ENCODE measurements around the gene DNAJB2. TPM values are rescaled to one million over a fixed set of nuclear protein-coding genes. Genes with fewer than 3 reads are reported as not detected.

The DNAJB2 gene
- polyA plus RNA-seq, 12 donors, result 66.8 to 96.2 (median 82.4) TPM; not detected in 1

GRCh38 chr2:219335373-219335786 lies 56.2 kb downstream of the DNAJB2 start:
- DNase-seq, result no peak

Other genes with a start within 250 kb of the DNAJB2 start
- gene CFAP65, start 237.8 kb upstream of the DNAJB2 start, polyA plus RNA-seq (ENCODE audit: insufficient read length in 12 of 12), result under 1 TPM in 1 of 12 donors, not detected in 11; 0.08 TPM
- 10 to 100 TPM in 1 of 12 donors, under 1 TPM in 2, not detected in 9; 0.09 to 23.0 (median 0.30) TPM for gene IHH, start 218.4 kb upstream of the DNAJB2 start, polyA plus RNA-seq (ENCODE audit: insufficient read length in 12 of 12)
- 10 to 100 TPM in 11 of 12 donors, not detected in 1; 12.2 to 17.1 (median 14.7) TPM for gene NHEJ1, start 118.6 kb upstream of the DNAJB2 start, polyA plus RNA-seq (ENCODE audit: insufficient read length in 12 of 12)
- 1 to 10 TPM in 7 of 12 donors, under 1 TPM in 3, not detected in 2; 0.53 to 3.4 (median 1.1) TPM for gene SLC23A3, start 109.3 kb upstream of the DNAJB2 start, polyA plus RNA-seq (ENCODE audit: insufficient read length in 12 of 12)
- 10 to 100 TPM in 11 of 12 donors, not detected in 1; 28.7 to 52.0 (median 32.5) TPM for gene CNPPD1, start 102.4 kb upstream of the DNAJB2 start, polyA plus RNA-seq (ENCODE audit: insufficient read length in 12 of 12)
- gene RETREG2, start 101.1 kb upstream of the DNAJB2 start, polyA plus RNA-seq (ENCODE audit: insufficient read length in 12 of 12), result 10 to 100 TPM in 11 of 12 donors, not detected in 1; 34.8 to 80.3 (median 43.3) TPM
- 10 to 100 TPM in 11 of 12 donors, not detected in 1; 16.5 to 36.6 (median 24.2) TPM for gene ZFAND2B, start 72.6 kb upstream of the DNAJB2 start, polyA plus RNA-seq (ENCODE audit: insufficient read length in 12 of 12)
- 10 to 100 TPM in 11 of 12 donors, not detected in 1; 28.3 to 42.0 (median 29.6) TPM for gene ABCB6, start 60.4 kb upstream of the DNAJB2 start, polyA plus RNA-seq (ENCODE audit: insufficient read length in 12 of 12)
- gene ATG9A, start 49.7 kb upstream of the DNAJB2 start, polyA plus RNA-seq (ENCODE audit: insufficient read length in 12 of 12), result 10 to 100 TPM in 11 of 12 donors, not detected in 1; 26.7 to 49.9 (median 31.6) TPM
- gene ANKZF1, start 49.6 kb upstream of the DNAJB2 start, polyA plus RNA-seq (ENCODE audit: insufficient read length in 12 of 12), result 10 to 100 TPM in 11 of 12 donors, not detected in 1; 16.1 to 60.7 (median 24.1) TPM
- gene GLB1L, start 33.9 kb upstream of the DNAJB2 start, polyA plus RNA-seq (ENCODE audit: insufficient read length in 12 of 12), result 10 to 100 TPM in 1 of 12 donors, 1 to 10 TPM in 9, not detected in 2; 3.4 to 11.6 (median 5.4) TPM
- 10 to 100 TPM in 11 of 12 donors, not detected in 1; 13.6 to 36.2 (median 17.0) TPM for gene STK16, start 33.9 kb upstream of the DNAJB2 start, polyA plus RNA-seq (ENCODE audit: insufficient read length in 12 of 12)
- under 1 TPM in 3 of 12 donors, not detected in 9; 0.21 to 0.24 (median 0.23) TPM for gene TUBA4B, start 26.1 kb upstream of the DNAJB2 start, polyA plus RNA-seq (ENCODE audit: insufficient read length in 12 of 12)
- 100 to 1,000 TPM in 10 of 12 donors, 10 to 100 TPM in 1, not detected in 1; 75.2 to 146 (median 120) TPM for gene TUBA4A, start 25.4 kb upstream of the DNAJB2 start, polyA plus RNA-seq (ENCODE audit: insufficient read length in 12 of 12)
- under 1 TPM in 6 of 12 donors, not detected in 6; 0.17 to 0.44 (median 0.22) TPM for gene PTPRN, start 30.0 kb downstream of the DNAJB2 start, polyA plus RNA-seq (ENCODE audit: insufficient read length in 12 of 12)
- not detected for gene RESP18, start 53.4 kb downstream of the DNAJB2 start, polyA plus RNA-seq (ENCODE audit: insufficient read length in 12 of 12)
- gene DNPEP, start 108.5 kb downstream of the DNAJB2 start, polyA plus RNA-seq (ENCODE audit: insufficient read length in 12 of 12), result 10 to 100 TPM in 11 of 12 donors, not detected in 1; 25.7 to 53.3 (median 34.3) TPM
- 1,000 to 10,000 TPM; 1,983 to 5,935 (median 4,188) TPM for gene DES, start 139.0 kb downstream of the DNAJB2 start, polyA plus RNA-seq (ENCODE audit: insufficient read length in 12 of 12)
- 100 to 1,000 TPM in 8 of 12 donors, 10 to 100 TPM in 4; 61.4 to 251 (median 156) TPM for gene SPEG, start 155.5 kb downstream of the DNAJB2 start, polyA plus RNA-seq (ENCODE audit: insufficient read length in 12 of 12)
- 10 to 100 TPM in 11 of 12 donors, not detected in 1; 18.5 to 82.8 (median 25.4) TPM for gene GMPPA, start 219.5 kb downstream of the DNAJB2 start, polyA plus RNA-seq (ENCODE audit: insufficient read length in 12 of 12)
- gene ASIC4, start 235.1 kb downstream of the DNAJB2 start, polyA plus RNA-seq (ENCODE audit: insufficient read length in 12 of 12), result 1 to 10 TPM in 1 of 12 donors, under 1 TPM in 9, not detected in 2; 0.24 to 1.1 (median 0.48) TPM

All from muscle of arm (tissue), 12 donors.